SK-N-SH (cell line): ENCODE results near the gene SASH1. TPM values are rescaled to one million over a fixed set of nuclear protein-coding genes. Genes with fewer than 3 reads are reported as not detected.

Experiments used
- CTCF ChIA-PET: fragments of 300-600, 350-600 bp; formaldehyde crosslinking; extraction: SDS; loops from one replicate; lab custom pipeline; 2021; lab: Yijun Ruan, JAX
- POLR2A ChIA-PET: fragments of 350-600 bp; sonication (Branson Sonifier 250); formaldehyde crosslinking; extraction: SDS; loops from one replicate; lab custom pipeline; 2020; ENCODE audit warnings: antibody characterized with exemption, inconsistent platforms; lab: Yijun Ruan, JAX
- DNase-seq: peaks from one replicate; pipeline ENCODE4 v3.0.0; 2012
- H2AFZ ChIP-seq: fragments of 200-600 bp; sonication (generic); 2 replicates; pipeline ENCODE4 v1.8.1; 2016; ENCODE audit warnings: antibody characterized with exemption, mild to moderate bottlenecking, low read depth
- H3F3A ChIP-seq: fragments of 200-600 bp; sonication (generic); replicated peaks from 2 replicates; pipeline ENCODE3; 2016; ENCODE audit warnings: antibody characterized with exemption, mild to moderate bottlenecking; ENCODE audit not compliant: insufficient read depth
- H3K27ac ChIP-seq, 2 experiments: fragments of 200-500 bp in 1 of 2; fragments of 200-600 bp in 1 of 2; sonication (Bioruptor generic) in 1 of 2; sonication (generic), shearing (Covaris generic) in 1 of 2; 2 replicates each; pipeline versions ENCODE4 v1.5.1 to v1.6.1; 2014 to 2016; ENCODE audit warnings: low read depth in 2 of 2, inconsistent platforms in 1 of 2, low read length in 1 of 2, mild to moderate bottlenecking in 1 of 2, mixed read lengths in 1 of 2
- H3K27me3 ChIP-seq: fragments of 200-600 bp; sonication (generic), shearing (Covaris generic); 2 replicates; pipeline ENCODE4 v1.6.1; 2016; ENCODE audit warnings: mixed run types; ENCODE audit not compliant: insufficient read depth
- H3K36me3 ChIP-seq, 2 experiments: fragments of 200-500 bp in 1 of 2; fragments of 200-600 bp in 1 of 2; sonication (Bioruptor generic) in 1 of 2; sonication (generic) in 1 of 2; replicated peaks in 1 of 2; 2 replicates each; pipeline versions ENCODE3 to v1.5.1; 2014 to 2016; ENCODE audit warnings: low read length in 1 of 2, mild to moderate bottlenecking in 1 of 2; ENCODE audit not compliant: insufficient read depth in 2 of 2, control insufficient read depth in 1 of 2
- H3K4me1 ChIP-seq, 2 experiments: fragments of 200-500 bp in 1 of 2; fragments of 200-600 bp in 1 of 2; sonication (Bioruptor generic) in 1 of 2; sonication (generic), shearing (Covaris generic) in 1 of 2; 2 replicates each; pipeline versions ENCODE4 v1.5.1 to v1.6.1; 2014 to 2016; ENCODE audit warnings: low read depth in 1 of 2, low read length in 1 of 2, mixed run types in 1 of 2; ENCODE audit not compliant: insufficient read depth in 2 of 2, control insufficient read depth in 1 of 2
- H3K4me2 ChIP-seq: fragments of 200-600 bp; sonication (generic), shearing (Covaris generic); 2 replicates; pipeline ENCODE4 v1.6.1; 2017; ENCODE audit warnings: mixed run types
- H3K4me3 ChIP-seq, 2 experiments: fragments of 200-500 bp in 1 of 2; fragments of 200-600 bp in 1 of 2; sonication (Bioruptor generic) in 1 of 2; sonication (generic), shearing (Covaris generic) in 1 of 2; 2 replicates each; pipeline versions ENCODE4 v1.5.1 to v1.8.1; 2014 to 2016; ENCODE audit warnings: low read depth in 2 of 2, inconsistent platforms in 1 of 2, low read length in 1 of 2, mild to moderate bottlenecking in 1 of 2, mixed read lengths in 1 of 2, moderate library complexity in 1 of 2
- H3K79me2 ChIP-seq: fragments of 200-600 bp; sonication (generic); 2 replicates; pipeline ENCODE4 v1.8.1; 2017; ENCODE audit warnings: mild to moderate bottlenecking; ENCODE audit not compliant: insufficient read depth
- H3K9ac ChIP-seq: fragments of 200-600 bp; sonication (generic); 2 replicates; pipeline ENCODE4 v1.6.1; 2017; ENCODE audit warnings: mixed run types
- H3K9me2 ChIP-seq: fragments of 200-600 bp; sonication (generic); 2 replicates; pipeline ENCODE4 v1.6.1; 2017; ENCODE audit warnings: mixed run types
- H3K9me3 ChIP-seq: fragments of 200-600 bp; sonication (generic); 2 replicates; pipeline ENCODE4 v1.6.1; 2017; ENCODE audit warnings: mixed run types, mild to moderate bottlenecking, moderate library complexity
- H4K20me1 ChIP-seq: fragments of 200-600 bp; sonication (generic); 2 replicates; pipeline ENCODE4 v1.6.1; 2017; ENCODE audit warnings: mild to moderate bottlenecking, mixed run types; ENCODE audit not compliant: insufficient read depth
- CHD2 ChIP-seq: fragments of 150-350 bp; IDR thresholded peaks from 2 replicates; pipeline ENCODE4 v1.6.1; 2018; ENCODE audit warnings: low read length; ENCODE audit not compliant: partially characterized antibody
- ELF1 ChIP-seq: IDR thresholded peaks from 2 replicates; pipeline ENCODE4 v1.4.0; 2012
- FOSL2 ChIP-seq: IDR thresholded peaks from 2 replicates; pipeline ENCODE4 v1.4.0; 2012; ENCODE audit warnings: low read depth, mild to moderate bottlenecking, moderate library complexity, borderline replicate concordance
- GATA2 ChIP-seq: sonication (generic); formaldehyde crosslinking; IDR thresholded peaks from 2 replicates; pipeline ENCODE4 v1.5.0; 2020; ENCODE audit warnings: mild to moderate bottlenecking, missing genetic modification reagents
- IRF3 ChIP-seq: fragments of 150-350 bp; IDR thresholded peaks from 2 replicates; pipeline ENCODE4 v1.6.1; 2016; ENCODE audit warnings: mild to moderate bottlenecking, low read depth, low read length
- JUND ChIP-seq: IDR thresholded peaks from 2 replicates; pipeline ENCODE4 v1.4.0; 2012
- NFIC ChIP-seq: IDR thresholded peaks from 2 replicates; pipeline ENCODE4 v1.4.0; 2012; ENCODE audit warnings: borderline replicate concordance
- RAD21 ChIP-seq: IDR thresholded peaks from 2 replicates; pipeline ENCODE4 v1.6.1; 2012; ENCODE audit warnings: mild to moderate bottlenecking, low read length
- SIN3A ChIP-seq: IDR thresholded peaks from 2 replicates; pipeline ENCODE4 v1.6.1; 2012; ENCODE audit warnings: low read depth, mild to moderate bottlenecking, low read length, moderate library complexity, borderline replicate concordance
- SMC3 ChIP-seq: IDR thresholded peaks from 2 replicates; pipeline ENCODE4 v1.6.1; 2012; ENCODE audit warnings: low read depth, low read length, improper control_type of control experiment
- TCF12 ChIP-seq: IDR thresholded peaks from 2 replicates; pipeline ENCODE4 v1.4.0; 2012
- ZBTB33 ChIP-seq: IDR thresholded peaks from 2 replicates; pipeline ENCODE4 v1.4.0; 2012; ENCODE audit warnings: low read depth, borderline replicate concordance
- WGBS: methylation state at CpG from one replicate; pipeline ENCODE4 v1.1.6; 2017; ENCODE audit warnings: low lambda C conversion rate; 5-methylcytosine and 5-hydroxymethylcytosine counted together
- polyA plus RNA-seq, 3 experiments: library from polyadenylated mRNA; depleted of rRNA; stranded (reverse); fragments of >200 nt; gene quantifications; 2 replicates each; pipeline ENCODE4 v1.2.3, GENCODE V29; 2012
- TF ChIP-seq, protein P1 (sequence below): fragments of 200-600 bp; sonication (generic); IDR thresholded peaks from 2 replicates; pipeline ENCODE4 v1.6.1; 2017; ENCODE audit warnings: antibody characterized with exemption, mild to moderate bottlenecking, moderate library complexity
- TF ChIP-seq, protein P2 (sequence below): IDR thresholded peaks from 2 replicates; pipeline ENCODE4 v1.6.1; 2012; ENCODE audit warnings: mild to moderate bottlenecking, low read depth, low read length, moderate library complexity
- TF ChIP-seq, protein P3 (sequence below): fragments of 150-350 bp; IDR thresholded peaks from 2 replicates; pipeline ENCODE4 v1.6.1; 2017; ENCODE audit warnings: antibody characterized with exemption, low read length, low read depth, borderline replicate concordance

Gene SASH1
- polyA plus RNA-seq, 1 of the 3 experiments (the other 2 are of a cell fraction): 19.8 TPM

GRCh38 chr6:148516217-148516616 lies 173.6 kb downstream of the SASH1 start:
- H3K9ac ChIP-seq: no peak overlapping the region
- TF ChIP-seq, protein P1, sequence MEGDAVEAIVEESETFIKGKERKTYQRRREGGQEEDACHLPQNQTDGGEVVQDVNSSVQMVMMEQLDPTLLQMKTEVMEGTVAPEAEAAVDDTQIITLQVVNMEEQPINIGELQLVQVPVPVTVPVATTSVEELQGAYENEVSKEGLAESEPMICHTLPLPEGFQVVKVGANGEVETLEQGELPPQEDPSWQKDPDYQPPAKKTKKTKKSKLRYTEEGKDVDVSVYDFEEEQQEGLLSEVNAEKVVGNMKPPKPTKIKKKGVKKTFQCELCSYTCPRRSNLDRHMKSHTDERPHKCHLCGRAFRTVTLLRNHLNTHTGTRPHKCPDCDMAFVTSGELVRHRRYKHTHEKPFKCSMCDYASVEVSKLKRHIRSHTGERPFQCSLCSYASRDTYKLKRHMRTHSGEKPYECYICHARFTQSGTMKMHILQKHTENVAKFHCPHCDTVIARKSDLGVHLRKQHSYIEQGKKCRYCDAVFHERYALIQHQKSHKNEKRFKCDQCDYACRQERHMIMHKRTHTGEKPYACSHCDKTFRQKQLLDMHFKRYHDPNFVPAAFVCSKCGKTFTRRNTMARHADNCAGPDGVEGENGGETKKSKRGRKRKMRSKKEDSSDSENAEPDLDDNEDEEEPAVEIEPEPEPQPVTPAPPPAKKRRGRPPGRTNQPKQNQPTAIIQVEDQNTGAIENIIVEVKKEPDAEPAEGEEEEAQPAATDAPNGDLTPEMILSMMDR: no peak
- TF ChIP-seq GATA2 (CRISPR knock-in tag) (no peak), SMC3 (no peak), CHD2 (no peak), TCF12 (no peak), ZBTB33 (no peak), RAD21 (no peak), SIN3A (no peak), NFIC (no peak)
- POLR2A ChIA-PET: no interaction called here
- no peak for DNase-seq
- H2AFZ ChIP-seq: no peak overlapping the region
- H3K4me2 ChIP-seq: no peak overlapping the region
- H3K9me3 ChIP-seq: no peaks in the 10 kb centered on the region
- CTCF ChIA-PET: no interaction called here
- no peaks in the 10 kb centered on the region for H3K9me2 ChIP-seq
- H4K20me1 ChIP-seq: no peaks in the 10 kb centered on the region
- no peak overlapping the region for H3K27ac ChIP-seq
- peaks cover 3 to 14% of the 10 kb centered on the region in 2 experiments; a peak in 3 of 4 replicates for H3K4me1 ChIP-seq
- H3K4me3 ChIP-seq: no peak overlapping the region
- H3K27me3 ChIP-seq: no peaks in the 10 kb centered on the region
- 44% methylated on average over 5 of the region's 7 CpGs for WGBS
- H3K36me3 ChIP-seq: peaks cover 13 to 38% of the 10 kb centered on the region in 2 experiments
- H3F3A ChIP-seq: peaks cover 18% of the 10 kb centered on the region
- peaks cover 80% of the 10 kb centered on the region for H3K79me2 ChIP-seq

GRCh38 chr6:148516617-148517016 lies 174.0 kb downstream of the SASH1 start:
- no peaks in the 10 kb centered on the region for H4K20me1 ChIP-seq
- H3K79me2 ChIP-seq: peaks cover 76% of the 10 kb centered on the region
- CTCF ChIA-PET: no interaction called here
- no peak overlapping the region for H3K27ac ChIP-seq
- peaks cover 3 to 14% of the 10 kb centered on the region in 2 experiments; a peak in 3 of 4 replicates for H3K4me1 ChIP-seq
- TF ChIP-seq IRF3 (no peak), ELF1 (no peak), JUND (no peak), FOSL2 (no peak), CHD2 (no peak)
- TF ChIP-seq, protein P2, sequence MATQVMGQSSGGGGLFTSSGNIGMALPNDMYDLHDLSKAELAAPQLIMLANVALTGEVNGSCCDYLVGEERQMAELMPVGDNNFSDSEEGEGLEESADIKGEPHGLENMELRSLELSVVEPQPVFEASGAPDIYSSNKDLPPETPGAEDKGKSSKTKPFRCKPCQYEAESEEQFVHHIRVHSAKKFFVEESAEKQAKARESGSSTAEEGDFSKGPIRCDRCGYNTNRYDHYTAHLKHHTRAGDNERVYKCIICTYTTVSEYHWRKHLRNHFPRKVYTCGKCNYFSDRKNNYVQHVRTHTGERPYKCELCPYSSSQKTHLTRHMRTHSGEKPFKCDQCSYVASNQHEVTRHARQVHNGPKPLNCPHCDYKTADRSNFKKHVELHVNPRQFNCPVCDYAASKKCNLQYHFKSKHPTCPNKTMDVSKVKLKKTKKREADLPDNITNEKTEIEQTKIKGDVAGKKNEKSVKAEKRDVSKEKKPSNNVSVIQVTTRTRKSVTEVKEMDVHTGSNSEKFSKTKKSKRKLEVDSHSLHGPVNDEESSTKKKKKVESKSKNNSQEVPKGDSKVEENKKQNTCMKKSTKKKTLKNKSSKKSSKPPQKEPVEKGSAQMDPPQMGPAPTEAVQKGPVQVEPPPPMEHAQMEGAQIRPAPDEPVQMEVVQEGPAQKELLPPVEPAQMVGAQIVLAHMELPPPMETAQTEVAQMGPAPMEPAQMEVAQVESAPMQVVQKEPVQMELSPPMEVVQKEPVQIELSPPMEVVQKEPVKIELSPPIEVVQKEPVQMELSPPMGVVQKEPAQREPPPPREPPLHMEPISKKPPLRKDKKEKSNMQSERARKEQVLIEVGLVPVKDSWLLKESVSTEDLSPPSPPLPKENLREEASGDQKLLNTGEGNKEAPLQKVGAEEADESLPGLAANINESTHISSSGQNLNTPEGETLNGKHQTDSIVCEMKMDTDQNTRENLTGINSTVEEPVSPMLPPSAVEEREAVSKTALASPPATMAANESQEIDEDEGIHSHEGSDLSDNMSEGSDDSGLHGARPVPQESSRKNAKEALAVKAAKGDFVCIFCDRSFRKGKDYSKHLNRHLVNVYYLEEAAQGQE: no peak
- TF ChIP-seq, protein P3, sequence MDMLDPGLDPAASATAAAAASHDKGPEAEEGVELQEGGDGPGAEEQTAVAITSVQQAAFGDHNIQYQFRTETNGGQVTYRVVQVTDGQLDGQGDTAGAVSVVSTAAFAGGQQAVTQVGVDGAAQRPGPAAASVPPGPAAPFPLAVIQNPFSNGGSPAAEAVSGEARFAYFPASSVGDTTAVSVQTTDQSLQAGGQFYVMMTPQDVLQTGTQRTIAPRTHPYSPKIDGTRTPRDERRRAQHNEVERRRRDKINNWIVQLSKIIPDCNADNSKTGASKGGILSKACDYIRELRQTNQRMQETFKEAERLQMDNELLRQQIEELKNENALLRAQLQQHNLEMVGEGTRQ: no peak
- no peaks in the 10 kb centered on the region for H3K27me3 ChIP-seq
- H3K4me2 ChIP-seq: no peak overlapping the region
- no peaks in the 10 kb centered on the region for H3K9me2 ChIP-seq
- DNase-seq: no peak
- POLR2A ChIA-PET: no interaction called here
- H3K9ac ChIP-seq: no peak overlapping the region
- peaks cover 22% of the 10 kb centered on the region for H3F3A ChIP-seq
- no peak overlapping the region for H3K4me3 ChIP-seq
- H3K36me3 ChIP-seq: peaks cover 13 to 38% of the 10 kb centered on the region in 2 experiments
- H2AFZ ChIP-seq: no peak overlapping the region
- H3K9me3 ChIP-seq: no peaks in the 10 kb centered on the region
- WGBS: 67% methylated on average over 3 of the region's 4 CpGs
